Skin epidermis (tissue), 12 donors: ENCODE results near the gene GSTM3.
A peak's percentile ranks its signal among the peaks of the same experiment; 100 is the strongest.
"Not testable (repeated sequence)": the region's sequence is repeated elsewhere in the genome, so short reads cannot be mapped to it uniquely, and the experiment has no call there.

Experiments
- H3K27ac ChIP-seq, 21 experiments: fragments of 200-600 bp; sonication (generic) in 11 of 21; one replicate each; pipeline ENCODE4 v1.5.0; 2020; ENCODE audit warnings: mild to moderate bottlenecking in 3 of 21, inconsistent platforms in 2 of 21, moderate library complexity in 2 of 21
- H3K4me3 ChIP-seq, 7 experiments: fragments of 200-600 bp; sonication (generic) in 2 of 7; one replicate each; pipeline ENCODE4 v1.5.0; 2020; ENCODE audit warnings: inconsistent platforms in 2 of 7, mild to moderate bottlenecking in 2 of 7, moderate library complexity in 1 of 7

Gene GSTM3

GRCh38 chr1:109713636-109714035 is 27.2 kb downstream of the GSTM3 start:
- no peak overlapping the region for H3K27ac ChIP-seq
- H3K4me3 ChIP-seq = no peak overlapping the region

- H3K4me3 ChIP-seq = peak overlapping the region in 6 of 7 experiments; percentile 5 to 35 (median 24)
- H3K27ac ChIP-seq = peak overlapping the region in 3 of 21 experiments; percentile 12 to 65 (median 25)
Observed at GRCh38 chr1:109712321-109712864, 28.4 kb downstream of the GSTM3 start.

- Histone ChIP-seq H3K4me3 (peak within 1 kb of the TSS; percentile 5 to 35 (median 22)), H3K27ac (peak within 1 kb of the TSS in 5 of 21 experiments; percentile 12 to 65 (median 50))
Observed at GRCh38 chr1:109711593-109712320, 29.1 kb downstream of the GSTM3 start, which contains the start of gene GSTM5. Gene GSTM5, plus strand, starts transcription at chr1:109712251. Its CDS starts 62 bp downstream, at chr1:109712313.

- H3K27ac ChIP-seq, H3K4me3 ChIP-seq: not testable (repeated sequence)
Observed at GRCh38 chr1:109709822-109710221, 31.0 kb downstream of the GSTM3 start.

GRCh38 chr1:109708949-109709348 is 31.9 kb downstream of the GSTM3 start:
- H3K4me3 ChIP-seq, H3K27ac ChIP-seq: not testable (repeated sequence)

- H3K27ac ChIP-seq = no peak overlapping the region
Observed at GRCh38 chr1:109705411-109705810, 35.4 kb downstream of the GSTM3 start.

GRCh38 chr1:109704173-109704572 is 36.7 kb downstream of the GSTM3 start:
- H3K27ac ChIP-seq = no peak overlapping the region
- no peak overlapping the region for H3K4me3 ChIP-seq

More at GRCh38 chr1:109705411-109705810, 35.4 kb downstream of the GSTM3 start:
- no peak overlapping the region for H3K4me3 ChIP-seq

GRCh38 chr1:109702940-109703339 is 37.9 kb downstream of the GSTM3 start:
- H3K4me3 ChIP-seq, H3K27ac ChIP-seq: not testable (repeated sequence)

GRCh38 chr1:109697861-109698260 is 43.0 kb downstream of the GSTM3 start:
- H3K27ac ChIP-seq = peak overlapping the region in 1 of 21 experiments; percentile 37
- not testable (repeated sequence) for H3K4me3 ChIP-seq

GRCh38 chr1:109697066-109697465 is 43.8 kb downstream of the GSTM3 start:
- H3K4me3 ChIP-seq = no peak overlapping the region
- H3K27ac ChIP-seq = no peak overlapping the region

- H3K27ac ChIP-seq, H3K4me3 ChIP-seq: not testable (repeated sequence)
Observed at GRCh38 chr1:109695138-109695537, 45.7 kb downstream of the GSTM3 start.

GRCh38 chr1:109694400-109694799 is 46.4 kb downstream of the GSTM3 start:
- H3K27ac ChIP-seq, H3K4me3 ChIP-seq: not testable (repeated sequence)

GRCh38 chr1:109691759-109692158 is 49.1 kb downstream of the GSTM3 start:
- Histone ChIP-seq H3K27ac (no peak overlapping the region), H3K4me3 (no peak overlapping the region)

GRCh38 chr1:109689844-109690405 is 50.9 kb downstream of the GSTM3 start:
- Histone ChIP-seq H3K27ac (no peak overlapping the region), H3K4me3 (no peak overlapping the region)

- peak within 1 kb of the TSS in 5 of 21 experiments; percentile 43 to 83 (median 57) for H3K27ac ChIP-seq
Observed at GRCh38 chr1:109687641-109688499, 53.0 kb downstream of the GSTM3 start, which contains the start of gene GSTM1. Gene GSTM1, plus strand, starts transcription at chr1:109687817. Its CDS starts 57 bp downstream, at chr1:109687874.

GRCh38 chr1:109687109-109687508 is 53.7 kb downstream of the GSTM3 start:
- H3K4me3 ChIP-seq = peak overlapping the region in 3 of 7 experiments; percentile 35 to 42 (median 37)
- peak overlapping the region in 4 of 21 experiments; percentile 45 to 83 (median 68) for H3K27ac ChIP-seq

More at GRCh38 chr1:109687641-109688499, 53.0 kb downstream of the GSTM3 start, which contains the start of gene GSTM1:
- H3K4me3 ChIP-seq = peak within 1 kb of the TSS in 3 of 7 experiments; percentile 35 to 42 (median 37)

- H3K27ac ChIP-seq, H3K4me3 ChIP-seq: not testable (repeated sequence)
Observed at GRCh38 chr1:109685890-109686289, 54.9 kb downstream of the GSTM3 start.

- H3K27ac ChIP-seq, H3K4me3 ChIP-seq: not testable (repeated sequence)
Observed at GRCh38 chr1:109685399-109685798, 55.4 kb downstream of the GSTM3 start.

GRCh38 chr1:109684777-109685176 is 56.1 kb downstream of the GSTM3 start:
- not testable (repeated sequence) for H3K27ac ChIP-seq, H3K4me3 ChIP-seq
